Mesenchymal stem cell (in vitro differentiated cells and primary cell): ENCODE results near the gene ACACA.
A peak's percentile ranks its signal among the peaks of the same experiment; 100 is the strongest.

ENCODE experiments used
- DNase-seq: peaks from one replicate; pipeline ENCODE4 v3.0.0-alpha.2; 2013
- H2AFZ ChIP-seq: one replicate; pipeline ENCODE4 v1.6.1; 2013; ENCODE audit warnings: low read depth, mild to moderate bottlenecking, control low read depth, inconsistent platforms, low read length, moderate library complexity
- H2AK5ac ChIP-seq: 2 replicates; pipeline ENCODE4 v1.6.1; 2013; ENCODE audit warnings: low read length, moderate library complexity, mild to moderate bottlenecking, inconsistent platforms; ENCODE audit not compliant: severe bottlenecking
- H2BK120ac ChIP-seq: one replicate; pipeline ENCODE4 v1.6.1; 2013; ENCODE audit warnings: low read depth, mild to moderate bottlenecking, inconsistent platforms, low read length, moderate library complexity
- H2BK12ac ChIP-seq, 2 experiments: one replicate each; pipeline ENCODE4 v1.6.1; 2013; ENCODE audit warnings: inconsistent platforms in 2 of 2, low read length in 2 of 2, mild to moderate bottlenecking in 2 of 2, moderate library complexity in 2 of 2, control low read depth in 1 of 2
- H2BK15ac ChIP-seq: one replicate; pipeline ENCODE4 v1.6.1; 2013; ENCODE audit warnings: mild to moderate bottlenecking, low read depth, inconsistent platforms; ENCODE audit not compliant: poor library complexity, severe bottlenecking
- H2BK5ac ChIP-seq: 2 replicates; pipeline ENCODE4 v1.6.1; 2013; ENCODE audit warnings: low read depth, mild to moderate bottlenecking, low read length, control low read depth, inconsistent platforms; ENCODE audit not compliant: poor library complexity, severe bottlenecking
- H3K14ac ChIP-seq, 2 experiments: one replicate each; pipeline ENCODE4 v1.6.1; 2013; ENCODE audit warnings: inconsistent platforms in 2 of 2, low read length in 2 of 2, control low read depth in 1 of 2, mild to moderate bottlenecking in 1 of 2, moderate library complexity in 1 of 2
- H3K18ac ChIP-seq, 2 experiments: one replicate each; pipeline ENCODE4 v1.6.1; 2013; ENCODE audit warnings: inconsistent platforms in 2 of 2, low read length in 2 of 2, control low read depth in 1 of 2, low read depth in 1 of 2, mild to moderate bottlenecking in 1 of 2
- H3K23ac ChIP-seq, 2 experiments: one replicate each; pipeline ENCODE4 v1.6.1; 2013; ENCODE audit warnings: inconsistent platforms in 2 of 2, low read length in 2 of 2, mild to moderate bottlenecking in 2 of 2, moderate library complexity in 2 of 2, control low read depth in 1 of 2
- H3K27ac ChIP-seq: 2 replicates; pipeline ENCODE4 v1.5.1; 2013; ENCODE audit warnings: mild to moderate bottlenecking, moderate library complexity, low read length, control low read depth, inconsistent platforms; ENCODE audit not compliant: poor library complexity, severe bottlenecking
- H3K27me3 ChIP-seq, 2 experiments: 2 replicates each; pipeline versions ENCODE4 v1.6.1 to v1.7.0; 2013; ENCODE audit warnings: low read length in 2 of 2, mild to moderate bottlenecking in 2 of 2, moderate library complexity in 2 of 2, control low read depth in 1 of 2, inconsistent platforms in 1 of 2; ENCODE audit not compliant: control insufficient read depth in 1 of 2, insufficient read depth in 1 of 2
- H3K36me3 ChIP-seq, 2 experiments: 2 replicates each; pipeline versions ENCODE4 v1.6.1 to v1.7.0; 2013; ENCODE audit warnings: low read length in 2 of 2, control low read depth in 1 of 2, inconsistent platforms in 1 of 2, low read depth in 1 of 2, mild to moderate bottlenecking in 1 of 2; ENCODE audit not compliant: insufficient read depth in 2 of 2, control insufficient read depth in 1 of 2
- H3K4ac ChIP-seq, 2 experiments: one replicate each; pipeline ENCODE4 v1.6.1; 2013; ENCODE audit warnings: inconsistent platforms in 2 of 2, low read length in 2 of 2, mild to moderate bottlenecking in 2 of 2, moderate library complexity in 2 of 2, control low read depth in 1 of 2, low read depth in 1 of 2
- H3K4me1 ChIP-seq: 2 replicates; pipeline ENCODE4 v1.6.1; 2013; ENCODE audit warnings: low read depth, low read length, control low read depth; ENCODE audit not compliant: control insufficient read depth, insufficient read depth
- H3K4me2 ChIP-seq: 2 replicates; pipeline ENCODE4 v1.6.1; 2013; ENCODE audit warnings: low read length, mild to moderate bottlenecking, inconsistent platforms; ENCODE audit not compliant: poor library complexity, severe bottlenecking
- H3K4me3 ChIP-seq, 2 experiments: 2 replicates each; pipeline versions ENCODE4 v1.5.1 to v1.7.0; 2013; ENCODE audit warnings: low read length in 2 of 2, mild to moderate bottlenecking in 2 of 2, control low read depth in 1 of 2, low read depth in 1 of 2; ENCODE audit not compliant: insufficient read depth in 1 of 2
- H3K79me1 ChIP-seq: replicated peaks from 2 replicates; pipeline ENCODE4 v1.6.1; 2013; ENCODE audit warnings: mild to moderate bottlenecking, control low read depth, low read length, inconsistent platforms; ENCODE audit not compliant: poor library complexity, severe bottlenecking
- H3K9ac ChIP-seq: 2 replicates; pipeline ENCODE4 v1.7.0; 2013; ENCODE audit warnings: mild to moderate bottlenecking, low read length, moderate library complexity
- H3K9me3 ChIP-seq: 2 replicates; pipeline ENCODE4 v1.7.0; 2013; ENCODE audit warnings: mild to moderate bottlenecking, low read length; ENCODE audit not compliant: control insufficient read depth
- H4K8ac ChIP-seq: one replicate; pipeline ENCODE4 v1.6.1; 2013; ENCODE audit warnings: inconsistent platforms, mild to moderate bottlenecking, low read length, moderate library complexity
- H4K91ac ChIP-seq: one replicate; pipeline ENCODE4 v1.6.1; 2013; ENCODE audit warnings: mild to moderate bottlenecking, low read length, inconsistent platforms
- WGBS: methylation state at CpG from one replicate; pipeline ENCODE4 v1.1.7; 2013; ENCODE audit warnings: mixed read lengths; 5-methylcytosine and 5-hydroxymethylcytosine counted together

The ACACA gene

GRCh38 chr17:37158290-37158689 is 248.3 kb downstream of the ACACA start:
- Histone ChIP-seq H3K27me3 (no peaks in the 10 kb centered on the region), H3K9me3 (no peaks in the 10 kb centered on the region), H3K4me1 (no peaks in the 10 kb centered on the region), H2BK12ac (no peak overlapping the region), H3K36me3 (peaks cover 13 to 78% of the 10 kb centered on the region in 2 experiments), H4K8ac (no peak overlapping the region), H3K14ac (no peak overlapping the region), H2BK15ac (no peak overlapping the region), H3K23ac (no peak overlapping the region), H2AK5ac (no peak overlapping the region), H3K79me1 (peaks cover 10% of the 10 kb centered on the region), H2BK5ac (no peak overlapping the region), H2BK120ac (no peak overlapping the region), H2AFZ (no peak overlapping the region), H4K91ac (no peak overlapping the region), H3K9ac (no peak overlapping the region), H3K4me3 (no peak overlapping the region), H3K27ac (no peak overlapping the region), H3K4ac (no peak overlapping the region), H3K18ac (no peak overlapping the region), H3K4me2 (no peak overlapping the region)
- DNase-seq: no peak
- 100% methylated on average over 3 of the region's 5 CpGs for WGBS

- no peaks in the 10 kb centered on the region for H3K27me3 ChIP-seq
- H2BK15ac ChIP-seq: no peak overlapping the region
Observed at GRCh38 chr17:37148156-37148555, 258.5 kb downstream of the ACACA start.

GRCh38 chr17:37147301-37147812 is 259.3 kb downstream of the ACACA start:
- Histone ChIP-seq H2AFZ (no peak overlapping the region), H3K4me1 (no peaks in the 10 kb centered on the region), H3K23ac (no peak overlapping the region), H3K9ac (no peak overlapping the region), H3K18ac (no peak overlapping the region), H4K91ac (no peak overlapping the region), H3K14ac (no peak overlapping the region), H3K4ac (no peak overlapping the region), H3K36me3 (peaks cover 7 to 77% of the 10 kb centered on the region in 2 experiments), H2AK5ac (no peak overlapping the region), H3K27ac (peak overlapping the region; percentile 15), H2BK120ac (no peak overlapping the region), H2BK5ac (no peak overlapping the region), H4K8ac (no peak overlapping the region), H3K27me3 (no peaks in the 10 kb centered on the region), H3K4me3 (no peak overlapping the region), H3K9me3 (no peaks in the 10 kb centered on the region), H3K4me2 (no peak overlapping the region), H2BK12ac (no peak overlapping the region), H3K79me1 (peaks cover 2% of the 10 kb centered on the region), H2BK15ac (no peak overlapping the region)
- DNase-seq: no peak
- 100% methylated on average over 2 of the region's 4 CpGs for WGBS

More at GRCh38 chr17:37148156-37148555, 258.5 kb downstream of the ACACA start:
- no peak overlapping the region for H3K4me2 ChIP-seq
- no peak overlapping the region for H3K4ac ChIP-seq
- no peak overlapping the region for H4K8ac ChIP-seq
- H3K27ac ChIP-seq: no peak overlapping the region
- no peak overlapping the region for H3K18ac ChIP-seq
- H3K36me3 ChIP-seq: peaks cover 7 to 80% of the 10 kb centered on the region in 2 experiments
- no peaks in the 10 kb centered on the region for H3K9me3 ChIP-seq
- 100% methylated on average over 2 of the region's 2 CpGs for WGBS
- no peak overlapping the region for H4K91ac ChIP-seq
- no peak overlapping the region for H2BK120ac ChIP-seq
- H2AK5ac ChIP-seq: no peak overlapping the region
- H2BK5ac ChIP-seq: no peak overlapping the region
- H2AFZ ChIP-seq: no peak overlapping the region
- no peak overlapping the region for H3K4me3 ChIP-seq
- H3K23ac ChIP-seq: no peak overlapping the region
- peaks cover 2% of the 10 kb centered on the region for H3K79me1 ChIP-seq
- H2BK12ac ChIP-seq: no peak overlapping the region
- H3K14ac ChIP-seq: no peak overlapping the region
- no peak for DNase-seq
- H3K4me1 ChIP-seq: no peaks in the 10 kb centered on the region
- no peak overlapping the region for H3K9ac ChIP-seq

GRCh38 chr17:37146086-37147064 is 260.3 kb downstream of the ACACA start:
- H3K36me3 ChIP-seq: peaks cover 7 to 73% of the 10 kb centered on the region in 2 experiments
- H3K9ac ChIP-seq: no peak overlapping the region
- H4K8ac ChIP-seq: no peak overlapping the region
- H2AK5ac ChIP-seq: no peak overlapping the region
- H3K4me1 ChIP-seq: no peaks in the 10 kb centered on the region
- H2BK5ac ChIP-seq: no peak overlapping the region
- no peak overlapping the region for H3K14ac ChIP-seq
- H2BK12ac ChIP-seq: no peak overlapping the region
- no peak overlapping the region for H3K23ac ChIP-seq
- WGBS: 93% methylated on average over 7 of the region's 8 CpGs
- H2AFZ ChIP-seq: no peak overlapping the region
- H3K4ac ChIP-seq: no peak overlapping the region
- H2BK120ac ChIP-seq: no peak overlapping the region
- peak overlapping the region; percentile 20 for H2BK15ac ChIP-seq
- H3K4me2 ChIP-seq: no peak overlapping the region
- H3K27me3 ChIP-seq: no peaks in the 10 kb centered on the region
- no peak overlapping the region for H3K18ac ChIP-seq
- H4K91ac ChIP-seq: no peak overlapping the region
- no peak overlapping the region for H3K27ac ChIP-seq
- no peak for DNase-seq
- no peak overlapping the region for H3K4me3 ChIP-seq
- H3K79me1 ChIP-seq: peaks cover 2% of the 10 kb centered on the region
- H3K9me3 ChIP-seq: no peaks in the 10 kb centered on the region
